DMS 273 (cell line): Measurements from ENCODE around the gene HBD.
"Not testable (repeated sequence)": the region's sequence is repeated elsewhere in the genome, so short reads cannot be mapped to it uniquely, and the experiment has no call there.

ENCODE experiments used
- DNase-seq: peaks from one replicate; lab custom pipeline; 2025; ENCODE audit not compliant: unreplicated experiment; lab: John Stamatoyannopoulos, UW

Gene HBD

GRCh38 chr11:5253440-5253839, 19.2 kb upstream of the HBD start:
- not testable (repeated sequence) for DNase-seq

- no peak for DNase-seq
Measured at GRCh38 chr11:5252919-5253265, 18.6 kb upstream of the HBD start.

- no peak for DNase-seq
Measured at GRCh38 chr11:5252192-5252918, 18.1 kb upstream of the HBD start.

GRCh38 chr11:5251746-5252145, 17.5 kb upstream of the HBD start:
- DNase-seq = no peak

GRCh38 chr11:5250543-5251204, 16.4 kb upstream of the HBD start:
- no peak for DNase-seq

GRCh38 chr11:5249807-5250396, 15.6 kb upstream of the HBD start, which contains the start of gene HBG1:
Gene HBG1, minus strand, starts transcription at chr11:5249857. Its CDS starts 53 bp downstream, at chr11:5249804.
- DNase-seq = not testable (repeated sequence)

GRCh38 chr11:5248498-5248897, 14.2 kb upstream of the HBD start:
- not testable (repeated sequence) for DNase-seq

GRCh38 chr11:5247472-5248192, 13.3 kb upstream of the HBD start:
- DNase-seq = no peak

- DNase-seq = no peak
Measured at GRCh38 chr11:5246772-5247471, 12.6 kb upstream of the HBD start.

- DNase-seq = no peak
Measured at GRCh38 chr11:5245155-5245554, 10.9 kb upstream of the HBD start.

- no peak for DNase-seq
Measured at GRCh38 chr11:5243816-5244180, 9.5 kb upstream of the HBD start.

- DNase-seq = no peak
Measured at GRCh38 chr11:5242933-5243815, 8.9 kb upstream of the HBD start.

- DNase-seq = no peak
Measured at GRCh38 chr11:5242208-5242607, 7.9 kb upstream of the HBD start.

- no peak for DNase-seq
Measured at GRCh38 chr11:5241458-5241857, 7.2 kb upstream of the HBD start.

- no peak for DNase-seq
Measured at GRCh38 chr11:5240458-5240857, 6.2 kb upstream of the HBD start.

- DNase-seq = no peak
Measured at GRCh38 chr11:5240056-5240455, 5.8 kb upstream of the HBD start.

- no peak for DNase-seq
Measured at GRCh38 chr11:5239046-5239445, 4.8 kb upstream of the HBD start.

GRCh38 chr11:5238486-5238885, 4.2 kb upstream of the HBD start:
- no peak for DNase-seq

- DNase-seq = no peak
Measured at GRCh38 chr11:5237420-5237819, 3.1 kb upstream of the HBD start.
